SK-N-SH treated with all-trans-retinoic acid at 6 μM for 48 hours (cell line): ENCODE data around the gene PCGF5.

ENCODE experiments used
- ARNTL ChIP-seq: fragments of 450-650 bp; formaldehyde crosslinking; IDR thresholded peaks from 2 replicates; pipeline ENCODE4 v1.5.0; 2020; ENCODE audit warnings: low read depth, mild to moderate bottlenecking, moderate library complexity, borderline replicate concordance
- CSDC2 ChIP-seq: fragments of 250-450 bp; sonication (Bioruptor Pico); IDR thresholded peaks from 2 replicates; pipeline ENCODE4 v1.5.0; 2020; ENCODE audit warnings: mild to moderate bottlenecking, moderate library complexity
- CSRNP3 ChIP-seq: fragments of 250-450 bp; sonication (Bioruptor Pico); IDR thresholded peaks from 2 replicates; pipeline ENCODE4 v1.5.1; 2021; ENCODE audit warnings: mild to moderate bottlenecking, moderate library complexity
- TF ChIP-seq, protein P1 (sequence below): fragments of 250-450 bp; sonication (Bioruptor Pico); IDR thresholded peaks from 2 replicates; pipeline ENCODE4 v1.5.1; 2020; ENCODE audit warnings: low read depth, mild to moderate bottlenecking, moderate library complexity

GRCh38 chr10:91271886-91272285 lies 51.4 kb downstream of the PCGF5 start:
- TF ChIP-seq ARNTL (no peak), CSRNP3 (CRISPR knock-in tag) (no peak), CSDC2 (CRISPR knock-in tag) (no peak)
- TF ChIP-seq, protein P1, sequence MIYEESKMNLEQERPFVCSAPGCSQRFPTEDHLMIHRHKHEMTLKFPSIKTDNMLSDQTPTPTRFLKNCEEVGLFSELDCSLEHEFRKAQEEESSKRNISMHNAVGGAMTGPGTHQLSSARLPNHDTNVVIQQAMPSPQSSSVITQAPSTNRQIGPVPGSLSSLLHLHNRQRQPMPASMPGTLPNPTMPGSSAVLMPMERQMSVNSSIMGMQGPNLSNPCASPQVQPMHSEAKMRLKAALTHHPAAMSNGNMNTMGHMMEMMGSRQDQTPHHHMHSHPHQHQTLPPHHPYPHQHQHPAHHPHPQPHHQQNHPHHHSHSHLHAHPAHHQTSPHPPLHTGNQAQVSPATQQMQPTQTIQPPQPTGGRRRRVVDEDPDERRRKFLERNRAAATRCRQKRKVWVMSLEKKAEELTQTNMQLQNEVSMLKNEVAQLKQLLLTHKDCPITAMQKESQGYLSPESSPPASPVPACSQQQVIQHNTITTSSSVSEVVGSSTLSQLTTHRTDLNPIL: no peak
